Epithelial cell of prostate (primary cell): ENCODE results near the gene CRISPLD2.

Experiments
- DNase-seq: peaks from one replicate; pipeline ENCODE4 v3.0.0-alpha.2; 2011; ENCODE audit warnings: low read depth, low spot score
- H3K27ac ChIP-seq: fragments of 450-650 bp; 2 replicates; pipeline ENCODE4 v1.5.1; 2017; ENCODE audit warnings: mild to moderate bottlenecking

The CRISPLD2 gene

DNA sequence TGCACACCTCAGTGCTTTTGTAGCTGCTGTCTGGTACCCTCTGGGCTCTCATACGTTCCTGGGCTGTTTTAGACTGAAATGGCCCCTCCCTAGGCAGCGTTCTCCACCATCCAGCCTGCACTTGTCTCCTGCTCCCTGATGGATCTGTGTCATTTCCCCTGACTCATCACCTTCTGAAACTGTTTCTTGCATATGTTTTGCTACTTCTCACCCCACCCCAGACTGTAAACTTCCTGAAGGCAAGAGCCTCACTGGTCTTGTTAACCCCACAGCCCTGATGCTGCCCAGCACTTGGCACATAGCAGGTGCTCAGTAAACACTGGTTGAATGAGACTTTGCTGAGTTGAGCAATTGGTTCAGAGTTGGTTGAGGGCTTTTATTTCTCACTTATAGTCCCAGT lies 78.7 kb downstream of the CRISPLD2 start:
- DNase-seq = peak; percentile 66
- peak overlapping the region; percentile 51 for H3K27ac ChIP-seq

DNA sequence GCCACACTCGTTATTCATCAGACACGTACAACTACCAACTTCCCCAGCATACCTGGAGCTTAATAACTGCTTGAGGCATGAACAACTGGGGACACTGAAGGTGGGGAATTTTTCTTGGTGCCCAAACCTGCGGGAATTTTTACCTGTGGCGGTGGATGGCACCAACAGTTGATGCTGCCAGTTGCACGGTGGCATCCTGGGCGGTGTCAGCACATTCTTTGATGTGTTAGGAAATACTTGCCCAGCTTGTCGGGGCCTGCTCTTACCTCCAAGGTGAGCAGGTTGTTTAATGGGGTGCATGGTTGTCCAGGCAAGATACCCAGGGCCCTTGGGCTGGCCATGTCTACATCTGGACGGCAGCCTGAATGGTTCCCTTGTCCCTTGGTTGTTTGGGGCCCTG lies 79.6 kb downstream of the CRISPLD2 start:
- DNase-seq = no peak
- peak overlapping the region; percentile 51 for H3K27ac ChIP-seq

DNA sequence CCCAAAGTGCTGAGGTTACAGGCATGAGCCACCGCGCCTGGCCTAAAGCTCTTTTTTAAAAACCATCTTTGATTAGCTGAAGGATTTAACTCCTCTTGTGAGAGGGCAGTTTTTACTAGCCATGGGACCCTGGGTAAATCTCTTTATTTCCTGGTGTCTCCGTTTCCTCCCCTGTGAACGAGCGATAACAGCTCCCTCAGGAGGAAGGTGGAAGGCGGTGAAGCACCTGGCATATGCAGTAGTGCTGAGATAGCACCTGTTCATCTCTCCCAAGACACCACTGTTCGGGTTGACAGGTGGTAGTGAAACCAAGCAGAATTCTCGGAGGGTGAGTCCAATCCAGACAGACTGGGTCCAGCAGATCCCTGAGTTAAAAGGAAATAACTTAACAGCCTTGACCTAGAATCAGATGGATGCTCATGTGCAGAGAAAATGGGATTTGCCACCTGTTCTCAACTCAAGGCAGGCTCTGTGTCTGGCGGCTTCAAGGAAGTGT lies 86.2 kb downstream of the CRISPLD2 start:
- H3K27ac ChIP-seq = no peak overlapping the region
- DNase-seq = no peak

DNA sequence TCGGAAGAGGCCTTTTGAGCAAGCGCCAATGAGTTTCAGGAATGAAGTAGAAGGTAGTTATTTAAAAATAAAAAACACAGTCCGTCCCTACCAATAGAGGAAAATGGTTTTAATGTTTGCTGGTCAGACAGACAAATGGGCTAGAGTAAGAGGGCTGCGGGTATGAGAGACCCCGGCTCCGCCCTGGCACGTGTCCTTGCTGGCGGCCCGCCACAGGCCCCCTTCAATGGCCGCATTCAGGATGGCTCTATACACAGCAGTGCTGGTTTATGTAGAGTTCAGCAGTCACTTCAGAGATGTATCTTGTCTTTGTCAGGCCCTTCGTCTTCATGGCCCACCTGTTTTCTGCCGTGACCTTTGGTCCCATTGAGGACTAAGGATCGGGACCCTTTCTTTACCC lies 87.3 kb downstream of the CRISPLD2 start:
- H3K27ac ChIP-seq = no peak overlapping the region
- no peak for DNase-seq

DNA sequence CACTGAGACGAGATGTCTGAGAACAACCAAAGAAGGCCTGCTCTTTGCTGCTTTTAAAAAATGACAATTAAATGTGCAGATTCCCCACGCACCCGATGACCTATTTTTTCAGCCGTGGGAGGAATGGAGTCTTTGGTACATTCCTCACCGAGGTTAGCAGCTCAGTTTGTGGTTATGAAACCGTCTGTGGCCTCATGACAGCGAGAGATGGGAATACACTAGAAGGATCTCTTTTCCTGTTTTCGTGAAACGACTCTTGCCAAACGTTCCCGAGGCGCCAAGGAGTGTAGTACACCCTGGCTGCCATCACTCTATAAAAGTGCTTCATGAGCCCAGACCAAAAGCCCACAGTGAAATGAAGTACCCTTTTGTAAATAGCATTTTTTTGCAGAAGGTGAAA lies 87.8 kb downstream of the CRISPLD2 start:
- no peak overlapping the region for H3K27ac ChIP-seq
- no peak for DNase-seq

DNA sequence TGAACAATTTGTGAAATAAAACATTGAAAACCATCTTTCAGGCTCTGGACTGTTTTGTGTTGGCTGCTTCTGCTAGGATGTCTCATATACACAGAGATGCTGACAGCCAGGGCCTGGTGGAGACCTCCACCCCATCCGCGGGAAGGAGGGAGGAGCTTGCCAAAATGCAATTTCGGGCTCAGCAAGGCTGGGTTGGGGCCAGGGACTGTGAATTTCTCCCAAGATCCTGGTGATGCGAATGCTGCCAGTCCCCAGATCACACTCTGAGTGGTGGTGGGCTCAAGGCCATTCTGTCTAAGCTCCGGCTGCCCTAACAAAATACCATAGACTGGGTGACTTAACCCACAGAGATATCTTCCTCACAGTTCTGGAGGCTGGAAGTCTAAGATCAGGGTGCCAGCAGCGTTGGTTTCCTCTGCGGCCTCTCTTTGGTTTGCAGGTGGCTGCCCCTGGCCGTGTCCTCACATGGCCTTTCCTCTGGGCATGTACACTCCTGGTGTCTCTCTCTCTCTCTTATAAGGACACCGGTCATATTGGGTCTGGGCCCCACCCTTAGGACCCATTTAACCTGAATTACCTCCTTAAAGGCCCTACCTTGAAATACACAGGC lies 89.8 kb downstream of the CRISPLD2 start:
- no peak for DNase-seq
- H3K27ac ChIP-seq = no peak overlapping the region

DNA sequence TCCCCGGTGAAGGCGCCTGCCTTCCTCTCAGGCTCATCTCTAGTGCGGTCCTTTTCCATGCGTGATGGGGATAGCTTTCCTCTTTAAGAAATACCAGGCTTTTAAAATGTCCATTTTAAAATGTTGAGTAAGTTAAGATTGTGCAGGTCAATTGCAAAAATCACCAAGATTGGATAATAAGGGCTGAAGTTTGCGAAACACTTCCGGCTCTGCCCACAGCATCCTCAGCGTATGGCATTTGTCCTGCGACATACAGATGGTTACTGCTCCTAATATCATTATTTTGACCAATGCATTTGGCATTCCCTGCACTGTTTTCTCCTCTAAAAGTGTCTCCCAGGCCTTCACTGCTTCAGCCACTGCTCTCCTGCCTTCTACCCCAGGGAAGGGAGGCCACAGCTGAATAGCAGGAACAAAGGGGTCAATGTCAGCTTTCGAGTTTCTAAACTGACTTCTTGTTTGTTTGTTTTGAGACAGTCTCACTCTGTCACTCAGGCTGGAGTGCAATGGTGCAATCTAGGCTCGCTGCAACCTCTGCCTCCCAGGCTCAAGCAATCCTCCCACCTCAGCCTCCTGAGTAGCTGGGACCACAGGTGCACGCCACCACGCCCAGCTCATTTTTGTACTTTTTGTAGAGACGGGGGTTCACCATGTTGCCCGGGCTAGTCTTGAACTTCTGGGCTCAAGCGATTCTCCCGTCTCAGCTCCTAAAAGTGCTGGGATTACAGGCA lies 91.9 kb downstream of the CRISPLD2 start:
- DNase-seq = no peak
- H3K27ac ChIP-seq = no peak overlapping the region

DNA sequence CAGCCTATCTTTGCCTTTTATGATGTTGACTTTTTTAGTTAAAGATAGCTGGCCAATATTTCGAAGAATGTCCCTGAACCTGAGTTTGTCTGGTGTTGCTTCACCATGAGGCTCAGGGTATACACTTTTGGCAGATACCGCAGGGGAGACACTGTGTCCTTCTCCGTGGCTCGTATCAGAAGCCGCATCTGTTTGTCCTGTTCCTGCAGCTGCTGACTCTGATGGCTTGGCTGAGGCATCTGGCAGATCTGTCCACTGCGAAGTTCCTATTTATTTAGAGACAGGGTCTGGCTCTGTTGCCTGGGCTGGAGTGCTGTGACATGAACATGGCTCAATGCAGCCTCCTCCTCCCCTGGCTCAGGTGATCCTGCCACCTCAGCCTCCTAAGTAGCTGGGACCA lies 93.5 kb downstream of the CRISPLD2 start:
- DNase-seq = no peak
- no peak overlapping the region for H3K27ac ChIP-seq

DNA sequence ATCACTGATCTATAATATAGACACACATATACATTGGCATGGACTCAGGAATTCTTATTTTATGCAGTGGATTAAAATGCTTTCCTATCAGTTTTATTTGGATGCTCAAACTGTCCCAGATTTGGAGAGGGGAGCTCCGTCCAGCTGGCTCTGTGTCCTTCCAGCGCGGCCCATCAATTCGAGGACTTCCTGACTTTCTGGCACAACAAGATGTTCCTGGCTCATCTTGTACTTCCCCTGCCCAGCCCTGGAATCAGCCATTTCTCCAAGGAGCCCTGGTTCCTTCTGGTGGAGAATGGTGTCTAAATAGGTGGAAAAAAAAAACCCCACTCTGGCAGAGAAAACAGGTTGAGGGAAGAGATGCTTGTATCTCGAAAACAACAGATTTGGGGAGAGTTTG lies 94.5 kb downstream of the CRISPLD2 start:
- DNase-seq = no peak
- H3K27ac ChIP-seq = no peak overlapping the region

DNA sequence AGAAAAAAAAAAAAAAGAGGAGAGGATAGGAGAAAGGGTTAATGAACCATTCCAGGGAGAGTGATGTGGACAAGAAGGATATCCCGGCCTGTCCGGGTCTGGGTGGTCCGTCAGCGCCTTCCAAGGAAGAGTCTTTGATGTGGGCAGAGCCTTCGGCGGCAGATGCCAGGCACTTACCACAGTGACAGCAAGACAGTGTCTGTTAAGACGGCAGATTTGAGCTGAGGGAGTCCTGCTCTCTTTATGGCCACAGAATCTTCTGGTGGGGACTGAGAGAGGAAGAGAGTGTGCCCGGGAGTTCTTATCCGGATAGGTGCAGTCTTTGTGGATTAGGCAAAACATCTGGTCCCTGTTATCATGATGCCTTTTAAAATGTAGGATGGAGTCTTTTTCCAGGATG lies 96.4 kb downstream of the CRISPLD2 start:
- no peak overlapping the region for H3K27ac ChIP-seq
- no peak for DNase-seq

DNA sequence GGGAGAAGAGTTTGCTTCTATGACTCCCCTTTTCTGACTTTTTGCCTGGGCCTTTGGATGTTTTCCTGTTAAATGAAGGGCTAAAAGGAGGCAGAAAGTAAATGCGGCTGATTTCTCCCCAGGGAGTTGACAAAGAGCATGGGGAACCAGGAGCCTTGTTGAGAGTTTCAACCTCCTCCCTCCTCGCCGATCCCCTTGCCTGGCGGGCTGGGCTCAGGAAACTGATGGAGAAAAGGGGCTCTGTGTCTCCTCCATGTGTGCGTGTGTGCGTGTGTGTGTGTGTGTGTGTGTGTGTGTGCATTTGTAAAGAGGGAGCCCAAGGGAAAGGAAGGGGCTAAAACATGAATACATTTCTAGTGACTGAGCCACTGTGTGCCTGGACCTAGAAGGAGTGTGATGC lies 97.1 kb downstream of the CRISPLD2 start:
- H3K27ac ChIP-seq = no peak overlapping the region
- DNase-seq = no peak

DNA sequence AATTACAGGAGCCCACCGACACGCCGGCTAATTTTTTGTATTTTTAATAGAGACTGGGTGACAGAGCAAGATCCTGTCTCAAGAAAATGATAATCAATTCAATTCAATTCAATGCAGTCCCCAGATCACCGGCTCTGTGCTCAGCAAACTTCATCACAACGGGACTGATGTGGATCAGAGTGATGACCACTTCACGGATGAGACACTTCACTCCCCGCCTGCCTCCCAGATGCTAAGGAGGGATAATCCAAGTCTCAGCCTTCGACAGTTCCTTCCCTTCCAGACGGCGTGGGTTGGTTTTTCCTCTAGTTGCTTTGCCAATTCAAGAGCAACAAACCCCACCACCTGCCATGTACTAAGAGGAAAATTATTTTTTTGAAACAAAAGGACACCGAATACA lies 97.7 kb downstream of the CRISPLD2 start:
- H3K27ac ChIP-seq = no peak overlapping the region
- no peak for DNase-seq

DNA sequence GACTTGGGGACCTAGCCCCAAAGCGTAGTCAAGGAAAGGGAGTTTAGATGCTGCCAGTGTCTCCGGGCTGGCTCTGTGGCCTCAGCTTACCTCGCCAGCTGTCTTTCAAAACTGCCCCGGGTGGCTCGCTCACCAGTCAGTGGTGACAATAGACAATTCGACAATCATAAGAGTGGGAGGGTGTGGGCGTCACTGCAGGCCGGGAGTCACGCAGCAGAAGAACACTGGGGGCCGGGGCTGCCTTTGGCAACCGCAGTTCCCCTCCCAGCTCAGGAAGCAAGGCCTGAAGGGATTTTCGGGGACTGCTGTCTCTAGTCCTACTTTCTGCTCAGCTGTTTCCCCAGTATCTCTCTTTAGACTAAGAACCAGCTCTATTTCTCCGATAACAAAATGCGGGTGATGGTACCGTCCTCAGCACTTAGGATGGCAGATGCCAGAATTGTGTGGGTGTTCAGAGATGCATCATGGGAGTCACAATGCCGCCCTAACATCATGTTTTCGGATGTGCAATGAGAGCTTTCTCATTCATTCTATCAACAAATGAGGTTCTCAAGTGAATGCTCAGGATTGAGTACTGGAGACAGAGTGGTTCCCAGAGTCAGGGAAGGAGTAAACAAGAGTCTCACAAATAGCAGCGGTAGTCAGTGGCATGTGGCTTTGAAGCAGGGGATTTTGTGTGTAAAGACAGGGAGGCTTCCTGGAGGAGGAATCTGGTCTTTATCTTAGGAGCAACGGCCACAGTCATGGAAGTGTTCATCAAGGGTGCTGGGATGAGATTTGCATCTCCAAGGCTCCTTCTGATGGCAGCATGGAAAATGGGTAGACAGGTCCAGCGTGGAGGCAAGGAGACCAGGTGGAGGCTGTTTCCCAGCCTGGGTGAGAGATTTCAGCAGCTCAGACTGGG lies 98.5 kb downstream of the CRISPLD2 start:
- no peak for DNase-seq
- no peak overlapping the region for H3K27ac ChIP-seq

DNA sequence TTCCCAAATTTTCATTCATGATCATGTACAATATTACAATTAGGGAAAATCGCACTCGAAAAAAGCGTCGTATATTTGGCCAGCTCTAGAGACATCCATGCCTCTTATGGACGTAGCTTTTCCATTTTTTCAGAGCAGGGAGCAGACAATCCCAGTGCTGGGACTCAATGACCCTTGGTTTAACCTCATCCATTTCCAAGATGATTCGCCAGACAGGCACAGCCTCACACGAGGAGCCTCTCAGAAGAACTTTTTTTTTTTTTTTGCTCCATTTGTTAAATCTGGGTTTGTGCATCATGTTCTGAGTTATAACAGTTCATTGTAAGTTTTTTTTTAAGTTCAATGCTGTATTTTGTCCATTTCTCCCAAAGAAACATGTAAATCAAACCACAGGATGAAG lies 99.5 kb downstream of the CRISPLD2 start:
- H3K27ac ChIP-seq = no peak overlapping the region
- DNase-seq = no peak

DNA sequence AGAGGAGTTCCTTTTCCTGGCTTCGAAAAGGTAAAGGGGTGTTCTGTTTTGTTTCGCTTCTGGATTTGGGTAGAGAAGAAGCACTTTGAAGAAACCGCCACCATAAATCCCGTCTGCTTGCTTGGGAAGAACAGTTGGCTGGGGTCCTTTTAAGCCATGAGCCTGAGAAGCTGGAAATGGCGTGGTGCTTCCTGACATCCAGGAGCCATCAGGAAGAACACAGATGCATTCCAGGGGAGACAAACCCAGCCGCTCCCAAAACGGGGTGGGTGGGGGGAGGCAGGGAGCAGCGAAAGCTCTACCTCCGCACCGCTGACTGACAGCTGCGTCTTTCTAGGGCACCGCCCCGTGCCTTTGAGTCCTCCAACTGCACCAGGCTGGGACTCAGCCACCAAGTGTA lies 99.9 kb downstream of the CRISPLD2 start:
- H3K27ac ChIP-seq = no peak overlapping the region
- DNase-seq = no peak

DNA sequence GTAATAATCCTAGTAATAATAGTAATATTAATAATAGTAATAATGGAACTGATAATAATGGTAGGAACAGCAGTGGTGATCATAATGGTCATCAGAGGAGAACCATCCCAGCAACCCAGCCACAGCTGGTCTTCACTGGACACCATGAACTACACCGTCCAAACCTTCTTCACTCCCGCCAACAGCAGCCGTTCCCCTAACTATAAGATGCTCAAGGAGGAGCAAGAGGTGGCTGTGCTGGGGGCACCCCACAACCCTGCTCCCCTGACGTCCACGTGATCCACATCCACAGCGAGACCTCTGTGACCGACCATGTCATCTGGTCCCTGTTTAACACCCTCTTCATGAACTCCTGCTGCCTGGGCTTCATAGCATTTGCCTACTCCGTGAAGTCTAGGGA lies 100.5 kb downstream of the CRISPLD2 start:
- no peak for DNase-seq

DNA sequence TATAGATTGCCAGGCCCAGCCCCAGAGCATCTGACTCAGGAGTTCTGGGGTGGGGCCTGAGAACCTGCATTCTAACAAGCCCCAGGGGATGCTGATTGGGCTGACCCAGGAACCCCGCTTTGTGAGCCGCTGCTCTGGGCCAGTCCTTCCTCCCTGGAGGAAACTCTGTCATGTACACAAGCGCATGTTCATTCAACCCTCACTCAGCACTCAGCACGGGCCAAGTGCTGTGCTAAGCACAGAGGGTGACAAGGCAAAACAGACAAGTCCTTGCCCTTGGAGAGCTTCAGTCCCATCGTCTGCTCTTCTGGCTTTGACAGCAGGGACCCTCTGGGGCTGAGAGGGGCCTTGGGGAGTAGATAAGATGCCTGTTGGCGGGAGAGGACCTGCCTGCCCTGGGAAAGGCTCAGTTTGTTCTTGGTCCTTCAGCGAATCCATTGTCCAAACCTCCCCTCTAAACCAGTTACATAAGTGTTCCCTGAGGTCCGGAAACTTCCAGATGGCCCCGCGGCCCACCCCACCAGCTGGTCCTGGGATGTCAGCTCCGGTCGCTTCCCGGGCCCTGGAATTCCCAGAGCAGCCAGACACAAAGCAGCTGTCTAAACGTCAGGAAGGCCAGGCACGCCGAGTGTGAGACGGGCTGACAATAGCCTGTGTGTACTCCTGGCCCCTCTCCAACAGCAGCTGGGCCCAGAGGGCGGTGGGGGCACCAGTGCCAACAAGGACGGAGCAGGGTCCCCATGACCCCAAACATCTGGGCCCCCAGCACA lies 102.8 kb downstream of the CRISPLD2 start:
- DNase-seq = no peak
- H3K27ac ChIP-seq = no peak overlapping the region

More for the DNA sequence above, 100.5 kb downstream of the CRISPLD2 start:
- H3K27ac ChIP-seq = no peak overlapping the region

DNA sequence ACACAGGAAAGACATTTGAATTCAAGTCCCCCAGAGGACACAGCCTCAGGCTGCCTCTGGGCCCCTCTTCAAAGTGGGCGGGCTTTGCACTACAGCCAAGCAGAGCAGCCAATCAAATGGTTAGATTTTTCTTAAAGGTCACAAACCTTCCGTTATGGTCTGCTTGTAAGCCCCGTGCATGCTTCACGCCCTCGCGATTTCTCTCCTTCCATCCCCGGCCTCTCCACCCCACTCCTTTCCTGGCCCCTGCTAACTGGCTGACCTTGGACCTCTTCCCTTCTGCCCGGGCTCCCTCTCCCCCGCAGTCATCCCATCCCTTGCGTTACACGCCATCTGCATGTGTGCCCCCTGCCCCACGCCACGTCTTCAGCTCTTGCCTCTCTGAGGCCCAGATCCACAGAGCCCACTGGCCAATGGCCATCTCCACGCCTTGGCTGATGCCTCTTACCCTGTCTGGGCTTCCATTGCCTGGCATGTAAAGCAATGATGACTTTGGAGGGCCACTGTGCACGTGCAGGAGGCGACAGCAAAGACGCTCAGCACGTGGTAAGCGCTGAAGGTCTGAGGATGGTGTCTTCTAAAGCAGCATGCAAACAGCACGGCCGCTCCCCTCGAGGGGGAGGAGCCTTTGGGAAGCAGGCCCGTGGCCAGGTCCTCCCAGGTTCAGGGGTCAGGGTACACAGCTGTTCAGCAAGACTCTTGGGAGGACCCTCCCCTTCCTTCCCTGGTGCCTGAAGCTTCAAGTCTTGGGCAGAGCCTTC lies 104.7 kb downstream of the CRISPLD2 start:
- DNase-seq = no peak
- H3K27ac ChIP-seq = no peak overlapping the region

DNA sequence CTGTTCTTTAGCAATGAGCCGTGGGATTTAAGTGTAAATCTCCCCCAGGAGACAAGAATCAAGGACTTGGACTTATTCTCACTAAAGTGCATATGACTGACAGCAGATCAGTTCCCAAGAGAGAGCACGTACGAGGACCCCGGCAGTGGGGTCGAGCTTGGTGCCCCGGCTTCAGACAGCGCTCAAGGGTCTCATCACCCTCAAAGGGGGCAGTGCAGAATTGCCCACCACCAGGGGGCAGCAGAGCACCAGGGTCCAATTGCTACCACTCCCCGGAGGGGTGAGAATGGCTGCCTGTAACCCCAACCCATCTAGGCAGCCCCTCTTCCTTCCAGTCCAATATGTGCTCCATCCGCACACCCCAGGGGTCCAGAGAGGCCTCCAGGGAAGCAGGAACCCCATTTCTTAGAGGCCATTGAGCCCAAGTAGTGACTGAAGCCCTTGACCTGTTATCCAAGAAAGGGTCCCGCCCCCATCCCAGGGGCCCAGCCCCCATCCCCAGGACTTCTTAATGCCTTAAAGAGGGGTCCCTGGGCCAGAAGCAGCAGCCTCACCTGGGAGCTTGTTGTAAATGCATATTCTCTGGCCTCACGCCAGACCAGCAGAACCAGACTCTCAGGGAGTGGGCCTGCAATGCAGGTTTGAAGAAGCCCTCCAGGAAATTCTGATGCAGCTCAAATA lies 105.4 kb downstream of the CRISPLD2 start:
- no peak for DNase-seq
- H3K27ac ChIP-seq = no peak overlapping the region
